HG02588 (cell line): ENCODE measurements around the gene TUBB.

Source experiments
- ATAC-seq: cut with Tn5 transposase; IDR thresholded peaks from one replicate; pipeline ENCODE4 v1.9.1; 2021; ENCODE audit warnings: mild to moderate bottlenecking, moderate library complexity; ENCODE audit not compliant: unreplicated experiment

The TUBB gene

GRCh38 chr6:30732237-30732943, 12.2 kb downstream of the TUBB start:
- ATAC-seq, result no peak

GRCh38 chr6:30735668-30736314, 15.6 kb downstream of the TUBB start:
- ATAC-seq, result no peak

GRCh38 chr6:30738532-30738931, 18.4 kb downstream of the TUBB start:
- no peak for ATAC-seq

GRCh38 chr6:30740540-30740870, 20.4 kb downstream of the TUBB start:
- no peak for ATAC-seq

- ATAC-seq, result no peak
Observed at GRCh38 chr6:30741063-30741779, 21.1 kb downstream of the TUBB start.

- ATAC-seq, result no peak
Observed at GRCh38 chr6:30741789-30742315, 21.7 kb downstream of the TUBB start.

- peak; percentile 80 for ATAC-seq
Observed at GRCh38 chr6:30742316-30743098, 22.4 kb downstream of the TUBB start, which contains the start of gene FLOT1. FLOT1 (minus strand) TSS chr6:30742687; CDS start chr6:30742189, 498 bp downstream.

- no peak for ATAC-seq
Observed at GRCh38 chr6:30743099-30744053, 23.2 kb downstream of the TUBB start.

- no peak for ATAC-seq
Observed at GRCh38 chr6:30744054-30744805, 24.1 kb downstream of the TUBB start, which contains the start of gene IER3. IER3 (minus strand) TSS chr6:30744547; CDS start chr6:30744518, 29 bp downstream.

- no peak for ATAC-seq
Observed at GRCh38 chr6:30747300-30747687, 27.1 kb downstream of the TUBB start.

GRCh38 chr6:30747902-30748769, 28.0 kb downstream of the TUBB start:
- ATAC-seq, result no peak

- ATAC-seq, result no peak
Observed at GRCh38 chr6:30748851-30749540, 28.8 kb downstream of the TUBB start.

GRCh38 chr6:30749554-30750378, 29.6 kb downstream of the TUBB start:
- ATAC-seq, result no peak

GRCh38 chr6:30750379-30750668, 30.2 kb downstream of the TUBB start:
- no peak for ATAC-seq

GRCh38 chr6:30752157-30752927, 32.2 kb downstream of the TUBB start:
- no peak for ATAC-seq

- ATAC-seq, result no peak
Observed at GRCh38 chr6:30754631-30755030, 34.5 kb downstream of the TUBB start.
